DMS 273 (cell line): ENCODE results near the gene RCCD1.

Experiments used
- DNase-seq: peaks from one replicate; lab custom pipeline; 2025; ENCODE audit not compliant: unreplicated experiment; lab: John Stamatoyannopoulos, UW

The RCCD1 gene

GRCh38 chr15:90962021-90962420 lies 7.3 kb downstream of the RCCD1 start:
- no peak for DNase-seq

GRCh38 chr15:90966262-90966661 lies 11.6 kb downstream of the RCCD1 start:
- no peak for DNase-seq

DNA sequence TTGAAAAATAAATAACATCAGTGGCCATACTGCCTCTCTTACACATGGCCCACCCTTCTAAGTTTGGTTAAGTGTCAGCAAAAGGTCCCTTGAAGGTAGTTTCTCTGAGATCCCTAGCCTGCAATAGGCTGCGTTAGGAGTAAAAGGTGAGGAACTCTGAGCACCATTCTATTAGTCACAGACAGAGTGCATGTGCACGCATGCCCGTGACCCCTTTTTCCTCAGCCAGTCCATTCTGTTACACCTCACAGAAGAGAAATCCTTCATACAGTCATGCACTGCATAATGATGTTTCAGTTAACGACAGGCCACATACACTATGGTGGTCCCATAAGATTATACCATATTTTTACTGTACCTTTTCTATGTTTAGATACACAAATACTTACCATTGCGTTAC lies 12.5 kb downstream of the RCCD1 start:
- DNase-seq, result no peak

DNA sequence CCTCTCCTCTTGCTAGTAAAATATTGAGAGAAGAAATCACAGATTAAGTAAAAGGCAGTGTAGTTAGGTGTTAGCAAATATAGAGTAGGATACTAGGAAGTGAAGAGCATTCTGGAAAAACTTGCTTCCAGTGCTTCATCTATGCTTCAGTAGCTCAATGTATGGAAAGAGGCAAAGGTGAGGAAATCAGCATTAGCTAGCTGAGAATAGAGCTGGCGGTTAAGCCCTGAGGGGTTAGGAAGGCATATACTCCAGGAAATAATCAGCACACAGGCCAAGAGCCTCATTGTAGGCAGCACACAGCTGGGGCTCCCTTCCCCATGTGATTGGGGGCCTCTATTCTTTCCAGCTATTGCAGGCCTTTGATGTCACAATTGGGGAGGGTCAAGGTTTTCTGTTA lies 13.8 kb downstream of the RCCD1 start:
- no peak for DNase-seq

- no peak for DNase-seq
These were observed 15.6 kb downstream of the RCCD1 start for GRCh38 chr15:90970274-90970673.

DNA sequence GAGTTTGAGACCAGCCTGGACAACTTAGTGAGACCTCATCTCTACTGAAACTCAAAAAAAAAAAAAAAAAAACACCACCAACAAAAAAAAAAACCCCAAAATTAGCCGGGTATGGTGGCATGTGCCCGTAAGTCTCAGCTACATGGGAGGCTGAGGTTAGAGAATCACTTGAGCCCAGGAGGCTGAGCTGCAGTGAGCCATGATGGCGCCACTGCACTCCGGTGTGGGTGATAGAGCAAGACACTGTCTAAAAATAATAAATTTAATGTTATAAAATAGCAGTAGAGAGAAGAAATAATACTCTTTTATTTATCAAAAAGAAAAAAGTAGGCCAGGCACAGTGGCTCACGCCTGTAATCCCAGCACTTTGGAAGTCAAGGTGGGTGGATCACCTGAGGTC lies 17.4 kb downstream of the RCCD1 start:
- DNase-seq, result no peak

GRCh38 chr15:90974216-90974615 lies 19.5 kb downstream of the RCCD1 start:
- no peak for DNase-seq

DNA sequence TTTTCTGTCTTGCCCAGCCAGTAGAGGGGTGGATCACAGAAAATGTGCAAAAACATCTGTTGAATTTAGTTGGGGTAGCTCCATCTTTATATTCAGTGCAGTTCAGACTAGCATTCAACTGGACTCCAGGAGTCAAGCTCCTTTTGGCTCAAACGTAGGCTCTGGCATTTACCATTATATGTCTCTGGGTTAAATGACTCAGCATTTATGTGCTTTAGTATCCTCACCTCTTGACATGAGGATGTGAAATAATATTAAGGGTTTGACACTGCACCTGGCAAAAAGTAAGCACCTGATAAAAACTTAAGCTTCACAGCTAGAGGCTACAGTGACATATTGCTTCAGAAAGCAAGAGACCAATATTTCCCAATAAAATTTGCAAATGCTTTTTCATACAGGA lies 24.9 kb downstream of the RCCD1 start:
- DNase-seq, result no peak

GRCh38 chr15:90981681-90982080 lies 27.0 kb downstream of the RCCD1 start:
- DNase-seq, result no peak

DNA sequence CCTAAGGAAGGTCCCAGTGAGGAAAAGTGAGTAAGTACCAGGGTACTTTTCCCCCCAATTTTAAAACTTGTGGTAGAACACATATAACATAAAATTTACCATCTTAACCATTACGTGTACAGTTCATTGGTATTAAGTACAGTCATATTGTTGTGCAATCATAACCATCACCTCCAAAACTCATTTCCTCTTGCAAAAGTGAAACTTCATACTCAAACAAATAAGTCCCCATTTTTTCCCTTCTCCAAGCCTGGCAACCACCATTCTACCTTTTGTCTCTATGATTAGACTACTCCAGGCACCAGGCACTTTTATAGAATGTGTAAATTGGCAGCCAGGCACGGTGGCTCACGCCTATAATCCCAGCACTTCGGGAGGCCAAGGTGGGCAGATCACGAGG lies 27.5 kb downstream of the RCCD1 start:
- DNase-seq, result no peak

- no peak for DNase-seq
These were observed 32.3 kb downstream of the RCCD1 start for GRCh38 chr15:90986790-90987507.

- DNase-seq, result no peak
These were observed 33.0 kb downstream of the RCCD1 start for GRCh38 chr15:90987561-90988141.

DNA sequence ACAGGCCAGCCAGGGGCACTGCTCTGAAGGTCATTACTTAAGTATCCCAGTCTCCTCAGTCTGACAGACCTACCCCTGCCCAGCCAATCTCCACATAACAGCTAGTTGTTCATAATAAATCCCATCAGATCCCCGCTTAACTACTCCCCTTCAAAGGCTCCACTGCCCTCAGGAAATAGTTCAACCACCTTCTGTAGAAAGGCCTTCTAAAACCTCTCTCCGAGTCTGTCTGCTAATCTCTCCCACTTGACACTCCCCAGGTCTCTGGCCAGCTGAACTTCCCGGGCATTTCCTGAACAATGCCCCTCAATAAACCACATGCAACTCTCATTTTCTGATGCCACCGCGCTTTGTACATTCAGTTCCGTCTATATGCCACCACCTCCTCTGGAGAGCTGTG lies 33.6 kb downstream of the RCCD1 start:
- no peak for DNase-seq

- no peak for DNase-seq
These were observed 34.5 kb downstream of the RCCD1 start for GRCh38 chr15:90989040-90989768.

GRCh38 chr15:90990446-90990845 lies 35.8 kb downstream of the RCCD1 start:
- DNase-seq, result no peak

GRCh38 chr15:90991587-90992285 lies 37.1 kb downstream of the RCCD1 start:
- DNase-seq, result no peak

DNA sequence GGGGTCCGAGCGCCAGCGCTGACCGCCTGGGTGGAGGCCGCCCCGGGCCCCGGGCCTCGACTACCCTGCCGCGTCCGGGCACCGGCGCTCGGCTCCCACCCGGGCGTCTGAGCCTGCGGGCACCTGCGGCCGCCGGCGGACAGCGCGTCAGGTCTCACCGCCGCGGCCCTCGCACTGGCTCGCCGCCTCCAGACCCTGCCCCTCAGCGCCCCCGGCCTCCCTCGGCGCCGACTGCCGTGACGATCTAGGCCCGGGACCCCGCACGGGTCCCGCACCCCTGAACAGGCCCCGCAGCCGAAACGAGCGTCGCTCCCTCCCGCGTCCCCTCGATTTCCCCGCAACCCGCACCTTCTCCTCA lies 39.4 kb downstream of the RCCD1 start:
- peak; percentile 54 for DNase-seq

DNA sequence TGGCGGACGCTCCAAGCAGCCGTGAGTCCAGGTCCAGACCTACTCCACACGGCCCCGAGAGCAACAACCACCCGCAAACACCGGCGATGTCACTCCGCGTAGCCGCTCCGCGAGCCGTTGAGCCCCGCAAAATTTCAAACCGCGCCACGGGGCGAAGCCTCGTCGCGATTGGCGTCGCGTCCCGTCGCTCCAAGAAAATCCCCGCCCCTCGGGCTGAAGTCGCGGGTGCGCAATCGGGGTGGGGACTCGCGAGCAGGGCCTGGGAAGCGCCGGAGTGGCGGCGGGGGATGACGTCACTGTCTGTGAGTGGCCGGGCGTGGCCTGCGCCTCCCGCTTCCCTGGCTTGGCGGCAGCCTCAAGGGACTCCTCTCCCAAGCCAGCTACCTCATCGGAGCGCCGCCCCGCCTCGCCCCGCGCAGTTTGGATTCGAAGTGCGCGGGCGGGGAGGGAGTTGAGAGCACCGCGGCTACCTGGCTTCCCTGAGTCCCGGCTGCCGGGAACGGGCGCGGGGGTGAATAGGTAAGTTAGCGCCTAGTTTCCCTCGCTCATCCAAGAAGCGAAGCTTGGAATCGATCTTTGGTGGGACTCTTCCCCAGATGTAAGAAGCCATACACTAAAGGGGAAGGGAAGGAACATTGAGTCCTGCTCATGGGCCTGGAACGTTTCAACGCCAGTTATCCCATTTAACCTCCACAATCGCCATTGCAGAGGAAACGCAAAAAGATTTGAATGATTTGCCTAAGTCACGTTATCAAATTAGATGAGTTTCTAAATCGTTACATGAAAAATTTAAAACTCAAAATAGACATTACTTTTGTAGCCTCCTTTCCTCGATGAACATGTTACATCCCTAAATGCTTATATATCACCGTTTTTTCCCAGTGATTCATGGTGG lies 40.0 kb downstream of the RCCD1 start, which contains the start of gene PRC1:
Gene PRC1, minus strand, starts transcription at position 119 of the 895 bp plus-strand sequence. Its CDS starts 118 bp downstream, at position 1.
- DNase-seq, result peak; percentile 98

GRCh38 chr15:90998737-90999136 lies 44.1 kb downstream of the RCCD1 start:
- DNase-seq, result no peak

- no peak for DNase-seq
These were observed 46.5 kb downstream of the RCCD1 start for GRCh38 chr15:91001209-91001608.

- DNase-seq, result no peak
These were observed 52.6 kb downstream of the RCCD1 start for GRCh38 chr15:91007266-91007665.
